ENCODE results near the gene C5orf46.

C5orf46 gene

GRCh38 chr5:147854894-147855773 lies 51.2 kb downstream of the C5orf46 start:
- no peak overlapping the region for H3K27ac ChIP-seq
- no peak for TF ChIP-seq CTCF (conservative IDR thresholded peaks at IDR 0.05)

GRCh38 chr5:147854331-147854730 lies 52.0 kb downstream of the C5orf46 start:
- H3K27ac ChIP-seq: no peak overlapping the region
- TF ChIP-seq CTCF (conservative IDR thresholded peaks at IDR 0.05): no peak

GRCh38 chr5:147853372-147853987 lies 52.9 kb downstream of the C5orf46 start:
- TF ChIP-seq CTCF (conservative IDR thresholded peaks at IDR 0.05): no peak
- H3K27ac ChIP-seq: no peak overlapping the region

GRCh38 chr5:147852365-147852764 lies 54.0 kb downstream of the C5orf46 start:
- TF ChIP-seq CTCF (conservative IDR thresholded peaks at IDR 0.05): no peak

GRCh38 chr5:147851578-147851977 lies 54.8 kb downstream of the C5orf46 start:
- no peak for TF ChIP-seq CTCF (conservative IDR thresholded peaks at IDR 0.05)
- no peak overlapping the region for H3K27ac ChIP-seq

More at GRCh38 chr5:147852365-147852764, 54.0 kb downstream of the C5orf46 start:
- H3K27ac ChIP-seq: no peak overlapping the region

- TF ChIP-seq CTCF (conservative IDR thresholded peaks at IDR 0.05): no peak
- H3K27ac ChIP-seq: no peak overlapping the region
Measured at GRCh38 chr5:147849226-147849625, 57.1 kb downstream of the C5orf46 start.

- TF ChIP-seq CTCF (conservative IDR thresholded peaks at IDR 0.05): no peak
Measured at GRCh38 chr5:147845618-147846017, 60.7 kb downstream of the C5orf46 start.

More at GRCh38 chr5:147845618-147846017, 60.7 kb downstream of the C5orf46 start:
- no peak overlapping the region for H3K27ac ChIP-seq

Data from VCaP (cell line).